Breast epithelium (tissue), 3 donors: ENCODE data around the gene RAMP1.

Experiments used
- POLR2A ChIP-seq: fragments of 450-650 bp; IDR thresholded peaks from one replicate; pipeline ENCODE4 v1.6.1; 2016; ENCODE audit warnings: antibody characterized with exemption, mild to moderate bottlenecking, moderate library complexity
- POLR2AphosphoS5 ChIP-seq, 3 donors: sonication (generic); formaldehyde crosslinking; IDR thresholded peaks; one replicate each; pipeline ENCODE4 v1.6.1; 2017; ENCODE audit warnings: antibody characterized with exemption in 3 of 3
- TF ChIP-seq, protein P1 (sequence below), 3 donors: fragments of 450-650 bp; IDR thresholded peaks; one replicate each; pipeline ENCODE4 v1.5.1; 2016 to 2017; ENCODE audit warnings: antibody characterized with exemption in 3 of 3, mild to moderate bottlenecking in 3 of 3, moderate library complexity in 3 of 3

DNA sequence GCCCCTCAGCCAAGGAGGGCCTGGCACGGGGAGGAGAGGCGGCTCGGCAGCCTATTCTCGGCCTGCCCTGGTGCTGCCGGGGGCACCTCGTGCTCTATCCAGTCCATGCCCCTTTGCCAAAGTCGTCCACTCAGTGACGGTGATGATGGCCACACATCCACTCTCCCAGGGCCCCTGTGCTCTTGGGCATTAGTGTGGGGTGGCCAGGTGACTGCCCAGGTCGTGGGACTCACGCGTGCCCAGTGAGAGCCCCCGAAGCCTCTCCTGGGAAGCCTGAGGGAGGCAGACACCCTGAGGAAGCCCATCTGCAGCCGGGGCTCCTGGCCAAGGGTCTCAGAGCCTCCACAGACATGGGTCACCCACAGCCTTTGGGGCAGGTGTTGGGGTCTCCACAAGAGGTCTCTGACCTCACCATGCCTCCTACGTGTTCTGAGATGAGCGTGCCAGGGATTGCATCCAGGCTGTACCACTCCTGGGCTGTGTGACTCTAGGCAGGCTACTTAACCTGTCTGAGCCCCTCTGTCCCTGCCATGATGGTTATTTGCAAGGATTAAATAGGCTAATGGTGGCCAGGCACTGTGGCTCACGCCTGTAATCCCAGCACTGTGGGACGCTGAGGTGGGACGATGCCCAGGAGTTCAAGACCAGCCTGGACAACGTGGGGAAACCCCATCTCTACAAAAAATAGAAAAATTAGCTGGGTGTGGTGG is 12.9 kb downstream of the RAMP1 start:
- TF ChIP-seq, protein P1, sequence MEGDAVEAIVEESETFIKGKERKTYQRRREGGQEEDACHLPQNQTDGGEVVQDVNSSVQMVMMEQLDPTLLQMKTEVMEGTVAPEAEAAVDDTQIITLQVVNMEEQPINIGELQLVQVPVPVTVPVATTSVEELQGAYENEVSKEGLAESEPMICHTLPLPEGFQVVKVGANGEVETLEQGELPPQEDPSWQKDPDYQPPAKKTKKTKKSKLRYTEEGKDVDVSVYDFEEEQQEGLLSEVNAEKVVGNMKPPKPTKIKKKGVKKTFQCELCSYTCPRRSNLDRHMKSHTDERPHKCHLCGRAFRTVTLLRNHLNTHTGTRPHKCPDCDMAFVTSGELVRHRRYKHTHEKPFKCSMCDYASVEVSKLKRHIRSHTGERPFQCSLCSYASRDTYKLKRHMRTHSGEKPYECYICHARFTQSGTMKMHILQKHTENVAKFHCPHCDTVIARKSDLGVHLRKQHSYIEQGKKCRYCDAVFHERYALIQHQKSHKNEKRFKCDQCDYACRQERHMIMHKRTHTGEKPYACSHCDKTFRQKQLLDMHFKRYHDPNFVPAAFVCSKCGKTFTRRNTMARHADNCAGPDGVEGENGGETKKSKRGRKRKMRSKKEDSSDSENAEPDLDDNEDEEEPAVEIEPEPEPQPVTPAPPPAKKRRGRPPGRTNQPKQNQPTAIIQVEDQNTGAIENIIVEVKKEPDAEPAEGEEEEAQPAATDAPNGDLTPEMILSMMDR (IDR thresholded peaks at IDR 0.05): no peak
- TF ChIP-seq POLR2AphosphoS5 (IDR thresholded peaks at IDR 0.05): no peak
- TF ChIP-seq POLR2A: no peak
